HG03103 (cell line): ENCODE measurements around the gene RPTOR.

Experiments used
- ATAC-seq: cut with Tn5 transposase; IDR thresholded peaks from one replicate; pipeline ENCODE4 v1.9.1; 2021; ENCODE audit warnings: low read depth; ENCODE audit not compliant: unreplicated experiment

The RPTOR gene

DNA sequence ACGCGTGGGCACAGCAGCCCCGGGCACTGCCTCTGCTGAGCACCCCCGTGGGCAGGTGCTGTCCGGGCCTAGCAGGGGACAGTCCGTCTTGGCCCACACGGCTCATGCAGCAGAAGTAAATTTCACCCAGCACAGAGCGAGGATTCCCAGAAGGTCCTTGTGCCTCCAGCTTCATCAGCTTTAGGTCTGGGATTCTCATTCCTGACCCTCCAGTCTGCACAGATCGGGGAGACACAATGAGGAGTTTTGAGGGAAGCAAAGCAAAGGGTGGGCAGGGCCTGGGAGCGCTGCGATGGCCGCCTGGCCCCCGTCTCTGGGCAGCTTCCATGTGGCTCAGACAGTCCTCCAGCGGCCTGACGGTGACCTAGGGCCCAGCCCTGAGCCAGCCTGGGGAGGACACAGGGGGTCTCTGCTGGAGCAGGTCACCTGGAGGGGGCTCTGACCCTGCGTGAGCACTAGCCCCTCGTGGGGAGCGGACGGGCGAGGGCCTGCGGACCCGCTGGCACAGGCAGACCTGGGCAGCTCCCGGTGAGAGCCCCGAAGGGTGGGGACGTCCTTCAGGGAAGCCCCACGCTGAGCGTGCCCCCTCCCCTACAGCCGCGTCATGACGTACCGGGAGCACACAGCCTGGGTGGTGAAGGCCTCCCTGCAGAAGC lies 416.3 kb downstream of the RPTOR start:
- ATAC-seq = no peak

- ATAC-seq = no peak
Measured at GRCh38 chr17:80961541-80962330, 417.1 kb downstream of the RPTOR start.

DNA sequence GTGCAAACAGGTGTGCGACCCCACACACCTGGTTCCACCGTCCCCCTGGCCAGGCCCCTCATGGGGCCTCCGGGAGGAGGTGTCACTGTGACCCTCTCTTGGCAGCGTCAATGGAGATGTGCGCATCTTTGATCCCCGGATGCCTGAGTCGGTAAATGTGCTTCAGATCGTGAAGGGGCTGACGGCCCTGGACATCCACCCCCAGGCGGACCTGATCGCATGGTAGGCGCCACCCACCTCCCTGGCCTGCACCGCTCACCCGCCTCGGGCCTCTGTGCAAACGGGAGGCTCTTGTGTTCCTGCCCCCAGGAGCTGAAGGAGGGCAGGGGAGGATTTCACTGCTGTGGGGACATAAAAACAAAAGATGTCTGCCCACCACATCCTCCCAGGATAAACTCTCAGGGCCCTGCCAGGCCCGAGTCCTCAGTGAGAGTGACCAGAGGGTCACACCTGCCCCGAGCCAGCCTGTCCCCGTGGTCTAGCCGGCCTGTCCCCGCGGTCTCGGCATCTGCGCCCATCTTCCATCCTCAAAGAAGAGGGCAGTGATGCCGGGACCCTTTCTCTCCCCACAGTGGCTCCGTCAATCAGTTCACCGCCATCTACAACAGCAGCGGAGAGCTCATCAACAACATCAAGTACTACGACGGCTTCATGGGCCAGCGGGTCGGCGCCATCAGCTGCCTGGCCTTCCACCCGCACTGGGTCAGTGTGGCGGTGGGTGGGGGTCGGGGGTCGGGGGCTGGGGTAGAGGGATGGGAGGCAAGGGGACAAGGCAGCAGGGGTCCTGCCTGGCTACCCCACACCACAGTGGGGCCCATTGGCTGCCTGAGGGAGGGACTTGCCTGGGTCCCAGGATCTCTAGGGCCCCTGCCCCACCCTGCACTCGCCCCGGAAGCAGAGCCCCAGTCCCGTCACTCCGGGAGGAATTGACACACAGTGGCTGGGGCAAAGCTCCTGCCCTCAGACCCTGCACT lies 418.0 kb downstream of the RPTOR start:
- ATAC-seq = no peak

DNA sequence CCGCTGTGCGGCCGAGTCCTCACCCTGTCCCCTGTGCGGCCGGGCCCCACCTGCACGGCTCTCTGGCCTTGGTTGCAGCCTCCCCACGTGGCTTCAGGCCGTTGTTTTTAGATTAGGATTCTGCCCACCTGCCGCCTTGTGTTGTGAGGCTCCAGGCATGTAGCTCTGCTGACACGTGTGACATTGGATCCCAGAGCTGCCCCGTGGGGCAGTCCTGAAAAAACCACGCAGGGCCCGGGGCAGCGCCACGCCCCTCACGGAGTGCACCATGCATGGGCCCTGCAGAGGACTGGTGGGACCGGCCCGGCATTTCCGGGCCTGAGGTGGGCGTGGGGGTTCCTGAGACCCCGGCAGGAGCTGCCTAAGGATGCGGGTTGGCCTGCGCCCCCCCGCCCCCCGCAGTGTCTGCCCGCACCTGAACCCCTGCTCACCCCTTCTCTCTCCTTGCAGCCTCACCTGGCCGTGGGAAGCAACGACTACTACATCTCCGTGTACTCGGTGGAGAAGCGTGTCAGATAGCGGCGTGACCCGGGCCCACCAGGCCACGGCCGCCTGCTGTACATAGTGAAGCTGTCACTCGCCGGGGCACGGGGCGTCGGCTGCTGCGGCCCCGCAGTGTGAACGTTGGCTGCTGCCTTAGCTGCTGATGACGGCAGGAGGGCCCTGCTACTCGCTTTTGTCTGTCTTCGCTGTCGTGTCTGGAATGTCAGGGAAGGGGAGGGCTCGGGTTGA lies 419.3 kb downstream of the RPTOR start:
- ATAC-seq = no peak

DNA sequence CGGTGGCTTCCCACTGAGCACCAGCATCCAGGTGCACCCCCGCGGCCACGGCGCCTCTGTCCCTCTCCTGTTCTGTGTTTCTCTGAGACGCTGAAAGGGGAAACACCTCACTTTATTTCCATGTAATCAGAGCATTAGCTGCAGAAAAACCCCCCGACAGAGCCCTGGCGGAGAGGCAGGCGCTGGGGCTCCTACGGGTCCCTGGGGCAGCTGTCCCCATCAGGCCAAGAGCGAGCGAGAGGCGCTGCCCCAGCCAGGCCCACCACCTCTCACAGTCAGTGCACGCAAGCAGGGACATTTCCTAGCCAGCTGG lies 419.9 kb downstream of the RPTOR start:
- ATAC-seq = no peak

DNA sequence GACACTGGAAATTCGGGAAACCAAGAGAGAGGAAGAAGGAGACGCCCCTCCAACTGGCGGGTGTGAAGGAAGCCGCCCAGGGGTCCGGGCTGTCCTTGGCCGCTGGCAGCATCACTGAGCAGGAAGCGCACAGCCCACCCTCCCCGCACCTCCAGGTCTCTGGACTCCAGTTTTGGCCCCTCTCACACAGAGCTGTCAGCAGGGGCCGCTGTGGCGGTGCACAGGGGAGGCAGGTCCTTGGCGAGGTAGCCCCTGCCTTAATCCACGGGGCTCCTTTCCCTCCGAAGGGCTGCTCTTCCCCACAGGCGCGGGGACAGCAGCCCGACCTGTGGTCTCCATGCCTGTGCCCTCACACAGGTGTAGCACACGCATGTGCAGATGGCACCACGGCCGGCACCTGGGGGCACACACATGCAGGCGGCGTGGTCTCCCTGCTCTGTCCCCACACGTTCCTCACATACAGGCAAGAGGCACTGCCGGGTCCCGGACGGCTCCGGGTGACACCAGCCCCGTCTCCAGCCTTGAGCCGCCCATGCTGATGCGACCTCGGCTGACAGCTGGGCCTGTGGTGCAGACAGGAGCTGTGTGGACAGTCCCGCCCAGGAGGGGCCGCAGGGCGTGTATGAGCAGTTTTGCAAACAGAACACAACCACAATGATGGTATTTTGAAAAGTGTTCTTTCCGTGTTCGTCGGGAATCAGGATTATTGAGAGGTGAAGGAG lies 420.4 kb downstream of the RPTOR start:
- ATAC-seq = no peak

DNA sequence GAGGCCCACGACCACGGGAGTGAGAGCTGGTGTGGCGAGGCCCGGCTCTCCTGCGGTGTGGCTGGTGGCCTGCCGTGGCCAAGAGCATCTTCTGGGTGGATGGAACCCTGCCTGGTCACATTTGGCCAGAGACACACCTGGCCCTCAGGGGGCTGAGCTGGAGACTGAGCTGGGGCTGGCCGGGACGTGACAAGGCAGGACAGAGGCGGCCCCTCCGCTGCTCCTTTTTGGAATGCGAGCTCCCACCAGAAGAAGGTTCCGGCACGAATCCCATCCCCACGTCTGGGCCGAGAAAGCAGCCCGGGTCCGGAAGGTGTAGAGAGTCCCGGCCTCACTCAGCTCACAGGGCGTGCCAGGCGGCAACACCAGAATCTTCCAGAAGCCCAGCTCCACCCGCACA lies 421.0 kb downstream of the RPTOR start:
- ATAC-seq = no peak

DNA sequence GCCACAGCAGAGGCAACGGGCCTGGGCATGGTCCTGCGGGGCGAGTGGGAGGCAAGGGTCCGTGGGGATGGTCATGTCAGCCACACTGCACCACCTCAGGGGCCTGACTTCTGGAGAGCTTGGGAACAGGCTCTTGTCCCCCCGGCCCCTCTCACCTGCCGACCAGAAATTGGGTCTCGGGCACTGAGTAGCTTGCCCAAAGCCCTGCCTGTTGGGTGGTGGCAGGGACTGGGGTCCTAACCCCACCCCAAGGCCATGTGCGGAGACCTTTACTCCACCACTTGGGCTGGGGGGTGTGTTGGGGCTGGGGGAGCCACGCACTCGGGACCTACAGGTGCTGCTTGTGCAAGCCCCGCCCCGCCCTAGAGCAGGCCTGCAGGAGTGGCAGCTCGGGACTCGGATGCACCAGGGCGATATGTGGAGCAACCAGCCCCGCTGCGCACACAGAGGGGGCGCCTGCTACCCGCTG lies 422.8 kb downstream of the RPTOR start:
- no peak for ATAC-seq

DNA sequence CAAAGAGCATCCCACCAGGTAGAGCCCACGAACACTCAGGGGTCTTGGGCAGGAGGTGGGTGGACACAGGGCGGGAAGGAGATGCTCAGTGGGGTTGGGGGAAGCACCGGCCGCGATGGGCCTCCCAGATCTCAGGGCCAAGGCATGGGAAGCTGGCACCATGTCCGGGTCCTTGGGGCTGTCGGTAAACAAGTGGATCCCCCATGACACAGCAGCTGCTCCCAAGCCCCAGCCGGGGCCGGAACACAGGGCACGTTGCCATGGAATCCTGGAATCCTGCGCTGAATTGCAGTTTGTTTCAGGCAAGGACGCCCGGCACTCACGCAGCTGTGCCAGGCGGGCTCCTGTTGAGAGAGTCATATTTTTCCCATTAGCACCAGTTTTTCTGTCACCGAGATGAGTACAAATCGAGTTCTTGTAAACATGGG lies 424.0 kb downstream of the RPTOR start:
- ATAC-seq = no peak

DNA sequence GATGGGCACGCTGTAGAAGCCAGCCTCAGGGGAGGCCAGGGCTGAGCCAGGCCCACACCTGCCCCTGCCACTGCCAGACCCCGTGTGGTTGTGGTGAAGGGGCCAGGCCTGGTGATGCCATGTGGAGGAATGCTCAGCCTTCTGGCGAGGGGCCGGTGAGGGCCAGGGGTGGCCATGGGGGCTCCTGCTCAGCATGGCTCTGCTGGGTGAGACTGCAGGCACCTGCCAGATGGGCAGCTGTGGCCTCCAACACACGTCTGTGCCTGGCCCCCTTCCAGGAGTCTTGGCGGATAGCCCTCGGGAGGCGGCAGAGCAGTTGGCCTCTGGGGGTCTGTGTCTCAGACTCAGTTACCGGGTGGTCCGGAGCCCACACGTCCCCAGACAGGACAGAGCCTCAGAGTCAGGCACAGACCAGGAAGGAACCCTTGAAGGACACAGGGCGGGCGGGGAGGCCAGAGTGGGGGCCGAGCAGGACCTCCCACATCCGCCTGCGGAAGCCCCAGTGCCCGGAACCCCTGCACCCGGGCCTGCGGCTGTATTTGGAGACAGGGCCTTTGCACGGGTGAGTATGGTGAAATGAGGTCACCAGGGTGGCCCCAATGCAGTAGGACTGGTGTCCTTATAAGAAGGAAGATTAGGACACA lies 424.5 kb downstream of the RPTOR start:
- ATAC-seq = no peak

DNA sequence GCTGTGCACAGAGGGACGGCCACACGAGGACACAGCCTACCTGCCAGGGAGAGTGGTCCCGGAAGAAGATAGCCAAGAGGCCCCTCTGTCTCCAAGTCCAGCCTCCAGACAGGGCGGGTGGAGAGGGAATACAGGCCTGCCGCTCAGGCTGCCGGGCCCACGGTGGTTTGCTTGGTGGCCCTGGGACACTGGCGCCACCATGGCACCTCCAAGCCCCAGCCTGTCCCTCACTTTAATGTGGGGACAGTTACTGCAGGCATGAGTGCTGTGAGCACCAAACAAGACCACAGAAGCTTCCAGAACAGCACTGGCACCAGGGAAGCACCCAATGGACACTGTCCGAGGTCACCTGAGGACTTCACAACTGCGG lies 425.0 kb downstream of the RPTOR start:
- ATAC-seq = no peak

- no peak for ATAC-seq
Measured at GRCh38 chr17:80970044-80970761, 425.6 kb downstream of the RPTOR start.

DNA sequence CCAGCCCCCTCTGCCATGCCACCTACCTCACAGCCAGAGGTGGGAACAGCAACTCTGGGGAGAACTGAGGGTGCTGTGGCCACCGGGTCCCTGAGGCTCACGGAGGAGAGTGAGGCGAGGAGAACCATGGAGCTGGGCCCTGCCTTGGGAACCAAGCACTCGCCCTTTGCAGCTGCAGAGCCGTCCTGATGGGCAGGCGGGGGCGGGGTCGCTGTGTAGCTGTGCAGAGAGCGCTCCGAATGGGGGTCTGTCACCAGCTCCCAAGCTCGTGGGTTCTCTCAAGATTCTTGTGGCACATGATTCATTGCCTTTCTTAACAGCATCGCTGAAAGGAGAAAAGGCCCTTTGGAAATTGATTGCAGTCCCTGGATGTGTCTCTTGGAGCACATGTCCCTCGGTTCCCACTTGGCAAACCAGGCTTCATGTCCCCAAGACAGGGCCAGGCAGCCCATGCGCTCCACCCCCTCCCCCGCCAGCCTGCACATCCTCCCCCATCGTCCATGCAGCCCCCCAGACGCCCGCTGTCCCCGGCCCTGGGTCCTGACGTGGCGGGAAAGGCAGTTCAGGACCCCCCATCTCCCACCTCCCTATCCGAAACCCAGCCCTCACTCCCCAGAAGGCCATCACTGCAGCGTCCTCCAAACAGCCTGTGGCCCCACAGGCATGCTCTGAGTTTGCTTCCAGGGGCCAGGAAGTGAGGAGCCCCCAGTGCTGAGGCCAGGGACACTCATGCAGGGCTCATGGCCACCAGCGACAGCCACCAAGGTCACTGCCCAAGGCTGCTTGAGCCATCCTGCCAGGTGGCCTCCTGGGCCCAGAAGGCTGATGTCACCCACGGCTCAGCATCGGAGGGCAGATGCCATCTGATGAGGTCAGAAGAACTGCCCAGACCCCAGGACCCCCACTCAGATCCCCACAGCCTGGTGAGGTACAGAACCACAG lies 426.4 kb downstream of the RPTOR start:
- no peak for ATAC-seq

GRCh38 chr17:80971704-80972304 lies 427.2 kb downstream of the RPTOR start:
- ATAC-seq = no peak

DNA sequence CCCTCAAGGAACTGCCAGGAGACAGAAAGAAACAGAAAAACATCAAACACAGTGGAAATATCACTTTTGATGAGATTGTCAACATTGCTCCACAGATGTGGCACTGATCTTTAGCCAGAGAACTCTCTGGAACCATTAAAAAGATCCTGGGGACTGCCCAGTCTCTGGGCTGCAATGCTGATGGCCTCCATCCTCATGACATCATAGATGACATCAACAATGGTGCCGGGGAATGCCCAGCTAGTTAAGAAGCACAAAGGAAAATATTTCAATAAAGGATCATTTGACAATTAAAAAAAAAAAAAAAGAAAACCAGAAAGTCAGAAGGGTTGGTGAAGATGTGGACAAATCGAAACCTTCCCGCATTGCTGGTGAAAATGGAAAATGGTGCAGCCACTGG lies 432.1 kb downstream of the RPTOR start:
- no peak for ATAC-seq

GRCh38 chr17:80977172-80977571 lies 432.5 kb downstream of the RPTOR start:
- no peak for ATAC-seq
